Cerebellar cortex (tissue), 1 donor: Measurements from ENCODE around the gene CDADC1.
"Not testable (repeated sequence)": the region's sequence is repeated elsewhere in the genome, so short reads cannot be mapped to it uniquely, and the experiment has no call there.

Experiments
- DNase-seq: peaks from one replicate; pipeline ENCODE4 v3.0.0-alpha.2; 2015; ENCODE audit warnings: low spot score

CDADC1 gene

GRCh38 chr13:49238621-49239020, 9.1 kb upstream of the CDADC1 start:
- DNase-seq, result no peak

- peak; percentile 36 for DNase-seq
These were observed 7.7 kb upstream of the CDADC1 start for GRCh38 chr13:49240017-49240416.

GRCh38 chr13:49241296-49241695, 6.4 kb upstream of the CDADC1 start:
- DNase-seq, result no peak

- DNase-seq, result no peak
These were observed 2.6 kb upstream of the CDADC1 start for GRCh38 chr13:49245101-49245500.

- no peak for DNase-seq
These were observed 679 bp upstream of the CDADC1 start for GRCh38 chr13:49246850-49247642.

GRCh38 chr13:49248622-49249002, 887 bp downstream of the CDADC1 start:
- DNase-seq, result peak; percentile 50

- no peak for DNase-seq
These were observed 3.6 kb downstream of the CDADC1 start for GRCh38 chr13:49251326-49251725.

GRCh38 chr13:49253310-49253709, 5.6 kb downstream of the CDADC1 start:
- no peak for DNase-seq

GRCh38 chr13:49254007-49254406, 6.3 kb downstream of the CDADC1 start:
- DNase-seq, result no peak

- DNase-seq, result no peak
These were observed 9.1 kb downstream of the CDADC1 start for GRCh38 chr13:49256841-49257240.

GRCh38 chr13:49258089-49258796, 10.5 kb downstream of the CDADC1 start:
- no peak for DNase-seq

- no peak for DNase-seq
These were observed 11.9 kb downstream of the CDADC1 start for GRCh38 chr13:49259586-49259985.

- no peak for DNase-seq
These were observed 14.9 kb downstream of the CDADC1 start for GRCh38 chr13:49262634-49263033.

GRCh38 chr13:49265822-49266221, 18.1 kb downstream of the CDADC1 start:
- DNase-seq, result no peak

GRCh38 chr13:49271264-49271663, 23.5 kb downstream of the CDADC1 start:
- no peak for DNase-seq

- DNase-seq, result no peak
These were observed 24.6 kb downstream of the CDADC1 start for GRCh38 chr13:49272296-49272695.

- no peak for DNase-seq
These were observed 30.5 kb downstream of the CDADC1 start for GRCh38 chr13:49278211-49278610.

GRCh38 chr13:49279112-49279511, 31.4 kb downstream of the CDADC1 start:
- DNase-seq, result no peak

GRCh38 chr13:49279885-49280284, 32.2 kb downstream of the CDADC1 start:
- DNase-seq, result no peak

GRCh38 chr13:49287995-49288394, 40.3 kb downstream of the CDADC1 start:
- DNase-seq, result no peak

GRCh38 chr13:49288458-49288857, 40.7 kb downstream of the CDADC1 start:
- DNase-seq, result no peak

GRCh38 chr13:49292742-49293486, 45.2 kb downstream of the CDADC1 start:
- peak; percentile 64 for DNase-seq

- not testable (repeated sequence) for DNase-seq
These were observed 47.0 kb downstream of the CDADC1 start for GRCh38 chr13:49294723-49295122.
